ENCODE measurements around the gene USP3. TPM values are rescaled to one million over a fixed set of nuclear protein-coding genes. Genes with fewer than 3 reads are reported as not detected.

The USP3 gene
- total RNA-seq, 4 donors from 2014 or later, result 74.0 to 90.9 (median 75.5) TPM

DNA sequence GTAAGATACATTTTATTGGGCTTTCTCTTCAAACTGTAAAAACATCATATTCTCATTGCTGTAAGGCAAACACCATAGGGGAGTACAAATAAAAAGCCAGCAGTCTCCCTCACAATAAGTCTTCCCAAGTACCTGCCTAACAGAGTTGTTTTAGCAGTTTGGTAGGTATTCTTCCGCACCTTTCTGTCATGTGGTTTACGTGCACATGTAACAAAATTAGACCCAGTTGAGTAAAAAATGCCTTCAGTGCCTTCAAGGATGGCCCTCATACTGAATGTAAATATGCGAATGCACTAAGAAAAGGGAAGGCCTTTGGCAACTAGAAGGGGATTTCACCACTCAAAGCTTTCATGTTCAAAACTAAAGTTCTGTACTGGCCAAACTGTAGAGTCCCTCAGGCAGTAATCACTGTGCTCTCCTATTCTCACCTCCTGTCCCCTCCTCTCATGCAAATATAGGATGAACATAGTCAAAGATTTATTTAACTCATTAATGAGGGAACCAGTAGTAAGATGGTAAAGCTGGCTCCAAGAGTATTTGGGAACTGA, 26.4 kb downstream of the USP3 start:
- TF ChIP-seq, protein P1, sequence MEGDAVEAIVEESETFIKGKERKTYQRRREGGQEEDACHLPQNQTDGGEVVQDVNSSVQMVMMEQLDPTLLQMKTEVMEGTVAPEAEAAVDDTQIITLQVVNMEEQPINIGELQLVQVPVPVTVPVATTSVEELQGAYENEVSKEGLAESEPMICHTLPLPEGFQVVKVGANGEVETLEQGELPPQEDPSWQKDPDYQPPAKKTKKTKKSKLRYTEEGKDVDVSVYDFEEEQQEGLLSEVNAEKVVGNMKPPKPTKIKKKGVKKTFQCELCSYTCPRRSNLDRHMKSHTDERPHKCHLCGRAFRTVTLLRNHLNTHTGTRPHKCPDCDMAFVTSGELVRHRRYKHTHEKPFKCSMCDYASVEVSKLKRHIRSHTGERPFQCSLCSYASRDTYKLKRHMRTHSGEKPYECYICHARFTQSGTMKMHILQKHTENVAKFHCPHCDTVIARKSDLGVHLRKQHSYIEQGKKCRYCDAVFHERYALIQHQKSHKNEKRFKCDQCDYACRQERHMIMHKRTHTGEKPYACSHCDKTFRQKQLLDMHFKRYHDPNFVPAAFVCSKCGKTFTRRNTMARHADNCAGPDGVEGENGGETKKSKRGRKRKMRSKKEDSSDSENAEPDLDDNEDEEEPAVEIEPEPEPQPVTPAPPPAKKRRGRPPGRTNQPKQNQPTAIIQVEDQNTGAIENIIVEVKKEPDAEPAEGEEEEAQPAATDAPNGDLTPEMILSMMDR (IDR thresholded peaks at IDR 0.05; ENCODE audit: low read depth), result no peak

DNA sequence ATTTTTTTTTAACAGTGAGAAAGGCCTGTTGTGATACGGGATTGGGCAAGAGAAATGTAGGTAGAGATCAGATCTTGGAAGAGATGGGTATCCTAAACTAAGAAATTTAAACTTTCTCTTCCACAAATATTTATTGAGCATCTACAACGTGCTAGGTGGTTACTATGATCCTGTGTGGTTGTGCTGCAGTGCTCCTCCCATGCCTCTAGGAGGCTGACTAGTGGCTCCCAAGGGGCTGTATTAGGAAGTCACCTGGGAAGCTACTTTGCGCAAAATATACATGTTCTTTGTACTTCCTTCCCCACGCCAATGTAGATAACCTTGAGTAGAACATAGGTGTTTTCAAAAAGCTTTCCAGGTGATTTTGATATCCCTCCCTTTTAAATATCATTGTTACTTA, 27.2 kb downstream of the USP3 start:
- TF ChIP-seq, protein P1 (IDR thresholded peaks at IDR 0.05; ENCODE audit: low read depth), result no peak

DNA sequence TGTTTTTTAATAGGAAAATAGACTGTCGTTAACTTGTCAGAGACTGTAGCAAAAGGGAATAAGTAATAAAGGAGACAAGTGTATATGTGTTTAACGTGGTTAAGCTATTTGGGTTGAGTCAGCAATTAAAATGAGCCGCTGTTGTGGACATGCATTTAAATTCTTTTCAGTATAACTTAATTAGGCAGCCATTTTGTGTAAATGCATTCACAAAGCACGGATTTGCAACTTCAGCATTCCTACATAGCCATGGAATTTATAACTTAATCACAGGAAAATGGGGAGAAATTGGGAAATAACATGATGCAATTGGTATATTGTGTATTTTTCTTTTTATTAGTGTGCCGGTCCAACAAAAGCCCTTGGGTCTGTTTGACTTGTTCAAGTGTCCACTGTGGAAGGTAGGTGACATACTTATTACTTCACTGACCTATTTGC, 27.9 kb downstream of the USP3 start:
- TF ChIP-seq, protein P1 (IDR thresholded peaks at IDR 0.05; ENCODE audit: low read depth), result no peak

DNA sequence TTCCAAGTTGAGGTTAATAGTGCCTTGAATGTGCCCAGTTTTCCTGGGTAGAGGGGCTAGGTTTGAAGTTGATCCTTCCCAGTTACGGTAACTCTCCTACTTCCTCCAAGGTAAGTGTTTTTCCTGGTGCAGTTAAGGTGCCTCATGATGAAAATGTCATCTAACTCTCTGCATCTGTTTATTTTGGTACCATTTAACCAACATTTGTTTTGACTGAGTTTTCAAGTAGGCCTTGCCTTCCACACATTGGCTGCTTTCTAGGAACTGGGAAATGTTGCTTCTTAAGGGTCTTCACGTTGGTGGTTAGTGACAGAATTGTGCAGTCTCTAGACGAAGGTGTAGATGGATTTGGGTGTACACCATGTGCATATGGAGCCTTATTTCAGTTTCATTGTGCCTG, 31.3 kb downstream of the USP3 start:
- TF ChIP-seq, protein P1 (IDR thresholded peaks at IDR 0.05; ENCODE audit: low read depth), result no peak

DNA sequence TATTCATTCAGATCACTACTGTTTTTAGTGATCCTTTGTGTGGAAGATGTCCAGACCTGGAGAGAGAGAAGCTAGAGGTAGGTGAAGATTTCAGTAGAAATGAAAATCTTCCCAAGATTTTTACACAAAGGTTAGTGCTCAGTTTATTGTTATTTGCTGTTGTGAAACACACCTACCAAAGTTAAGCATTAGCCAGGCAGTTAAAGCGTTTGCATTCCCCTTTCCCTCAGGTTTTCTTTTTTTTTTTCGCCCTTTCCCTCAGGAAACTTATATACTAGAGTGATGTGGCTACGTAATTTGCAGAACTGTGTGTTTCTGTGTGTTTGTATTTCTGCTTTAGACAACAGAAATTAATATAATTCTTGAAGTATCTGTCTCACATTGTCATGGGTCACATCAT, 34.5 kb downstream of the USP3 start:
- TF ChIP-seq, protein P1 (IDR thresholded peaks at IDR 0.05; ENCODE audit: low read depth), result no peak

DNA sequence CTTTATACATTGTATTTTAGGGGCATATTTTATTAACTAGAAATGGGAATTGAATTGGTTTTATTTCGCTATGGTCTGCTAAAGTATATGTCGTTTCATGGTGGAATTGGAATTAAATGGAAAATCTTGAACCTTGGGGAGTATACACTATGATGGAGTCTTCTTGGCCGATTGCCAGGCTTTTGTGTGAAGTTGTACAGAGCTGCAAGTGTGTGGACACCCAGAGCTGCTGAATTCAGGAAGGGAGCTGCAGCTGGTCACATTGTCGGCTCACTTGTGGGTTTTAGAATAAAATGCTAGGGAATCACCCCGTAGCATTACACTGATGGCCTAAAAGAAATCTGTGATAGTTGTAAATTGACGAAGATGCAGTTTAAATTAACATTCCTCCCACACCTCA, 35.1 kb downstream of the USP3 start:
- TF ChIP-seq, protein P1 (IDR thresholded peaks at IDR 0.05; ENCODE audit: low read depth), result no peak

DNA sequence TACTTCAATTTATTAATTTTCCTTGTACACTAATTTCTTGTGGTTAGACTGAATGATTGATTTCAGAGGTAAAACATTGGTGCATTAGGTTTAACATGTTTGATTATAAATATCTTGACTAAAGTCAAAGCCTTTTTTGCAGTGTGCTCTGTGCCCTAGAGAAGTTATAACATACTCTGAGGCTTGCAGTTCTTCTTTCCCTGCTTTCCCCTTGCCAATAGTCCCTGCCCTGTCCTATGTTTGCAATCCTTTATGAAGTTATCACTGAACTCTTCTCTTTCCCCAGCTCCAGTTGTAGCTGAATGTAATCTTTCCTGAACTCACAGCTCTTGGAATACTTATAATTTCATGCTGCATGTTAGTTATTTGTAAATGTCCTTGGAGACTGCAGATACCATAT, 35.6 kb downstream of the USP3 start:
- TF ChIP-seq, protein P1 (IDR thresholded peaks at IDR 0.05; ENCODE audit: low read depth), result no peak
